DND-41 (cell line): Measurements from ENCODE around the gene LIG1.
A peak's percentile ranks its signal among the peaks of the same experiment; 100 is the strongest.

Experiments
- ATAC-seq: fragments of 200-7000 bp; cut with Tn5 transposase; 3 replicates; pipeline ENCODE4 v1.9.1; 2021; ENCODE audit warnings: low read depth; ENCODE audit not compliant: insufficient read depth
- DNase-seq: peaks from one replicate; pipeline ENCODE4 v3.0.0-alpha.2; 2020
- H2AFZ ChIP-seq: 2 replicates; pipeline ENCODE4 v1.6.0; 2012; ENCODE audit warnings: low read depth, low read length
- H3K27ac ChIP-seq: 2 replicates; pipeline ENCODE4 v1.5.1; 2012; ENCODE audit warnings: low read length, inconsistent platforms
- H3K27me3 ChIP-seq: fragments of 200-600 bp; sonication (generic); 2 replicates; pipeline ENCODE4 v1.6.0; 2012; ENCODE audit warnings: low read length, mild to moderate bottlenecking, inconsistent platforms; ENCODE audit not compliant: insufficient read depth, poor library complexity
- H3K36me3 ChIP-seq: 2 replicates; pipeline ENCODE4 v1.5.1; 2012; ENCODE audit warnings: low read length, inconsistent platforms; ENCODE audit not compliant: insufficient read depth
- H3K4me1 ChIP-seq: 2 replicates; pipeline ENCODE4 v1.5.1; 2012; ENCODE audit warnings: mild to moderate bottlenecking, low read length; ENCODE audit not compliant: insufficient read depth
- H3K4me2 ChIP-seq: 2 replicates; pipeline ENCODE4 v1.6.0; 2012; ENCODE audit warnings: mild to moderate bottlenecking, moderate library complexity, low read length, inconsistent platforms; ENCODE audit not compliant: insufficient read depth
- H3K4me3 ChIP-seq, 2 experiments: fragments of 200-600 bp in 1 of 2; shearing (Covaris generic) in 1 of 2; 2 replicates each; pipeline ENCODE4 v1.5.1; 2012 to 2016; ENCODE audit warnings: inconsistent platforms in 2 of 2, low read length in 2 of 2, mild to moderate bottlenecking in 2 of 2, low read depth in 1 of 2, moderate library complexity in 1 of 2
- H3K79me2 ChIP-seq: 2 replicates; pipeline ENCODE4 v1.6.0; 2012; ENCODE audit warnings: low read length, inconsistent platforms; ENCODE audit not compliant: insufficient read depth
- H3K9ac ChIP-seq: 2 replicates; pipeline ENCODE4 v1.6.0; 2012; ENCODE audit warnings: low read depth, mild to moderate bottlenecking, inconsistent platforms, low read length, moderate library complexity
- H3K9me3 ChIP-seq: 2 replicates; pipeline ENCODE4 v1.5.1; 2012; ENCODE audit warnings: low read length, moderate library complexity, mild to moderate bottlenecking, inconsistent platforms; ENCODE audit not compliant: insufficient read depth, severe bottlenecking
- H4K20me1 ChIP-seq: 2 replicates; pipeline ENCODE4 v1.6.0; 2012; ENCODE audit warnings: low read length; ENCODE audit not compliant: insufficient read depth
- CTCF ChIP-seq: IDR thresholded peaks from 2 replicates; pipeline ENCODE4 v1.5.1; 2012; ENCODE audit warnings: borderline replicate concordance, low read length, moderate library complexity, mild to moderate bottlenecking; ENCODE audit not compliant: poor library complexity, severe bottlenecking; ENCODE audit errors: extremely low read depth
- EZH2 ChIP-seq: IDR thresholded peaks from 3 replicates; pipeline ENCODE4 v1.6.1; 2012; ENCODE audit warnings: borderline replicate concordance, low read depth, mild to moderate bottlenecking, moderate library complexity, low read length, inconsistent platforms; ENCODE audit not compliant: severe bottlenecking

LIG1 gene

GRCh38 chr19:48190885-48191284 lies 20.7 kb upstream of the LIG1 start:
- Histone ChIP-seq H3K27me3 (no peaks in the 10 kb centered on the region), H3K9ac (no peak overlapping the region), H4K20me1 (no peaks in the 10 kb centered on the region), H3K9me3 (no peaks in the 10 kb centered on the region), H2AFZ (no peak overlapping the region), H3K4me1 (no peaks in the 10 kb centered on the region), H3K36me3 (peaks cover 37% of the 10 kb centered on the region), H3K4me3 (no peak overlapping the region), H3K27ac (no peak overlapping the region), H3K79me2 (no peaks in the 10 kb centered on the region), H3K4me2 (no peak overlapping the region)
- no peak for DNase-seq
- TF ChIP-seq EZH2: no peak
- no peak for TF ChIP-seq CTCF
- ATAC-seq: no peak

GRCh38 chr19:48190288-48190884 lies 20.2 kb upstream of the LIG1 start:
- H3K4me2 ChIP-seq: no peak overlapping the region
- no peak overlapping the region for H2AFZ ChIP-seq
- H3K27ac ChIP-seq: no peak overlapping the region
- TF ChIP-seq EZH2: no peak
- TF ChIP-seq CTCF: no peak
- no peaks in the 10 kb centered on the region for H3K4me1 ChIP-seq
- H3K79me2 ChIP-seq: no peaks in the 10 kb centered on the region
- H3K4me3 ChIP-seq: no peak overlapping the region
- H3K27me3 ChIP-seq: no peaks in the 10 kb centered on the region
- peaks cover 38% of the 10 kb centered on the region for H3K36me3 ChIP-seq
- no peaks in the 10 kb centered on the region for H3K9me3 ChIP-seq
- no peak overlapping the region for H3K9ac ChIP-seq
- H4K20me1 ChIP-seq: no peaks in the 10 kb centered on the region
- ATAC-seq (peak; percentile 20; the same call in 1 of the 3 replicates), DNase-seq (no peak)

- Histone ChIP-seq H3K4me1 (no peaks in the 10 kb centered on the region), H3K27me3 (no peaks in the 10 kb centered on the region), H3K4me3 (no peak overlapping the region), H2AFZ (no peak overlapping the region), H3K4me2 (no peak overlapping the region), H3K36me3 (peaks cover 49% of the 10 kb centered on the region), H3K9me3 (peaks cover 8% of the 10 kb centered on the region), H3K79me2 (no peaks in the 10 kb centered on the region), H3K27ac (no peak overlapping the region), H4K20me1 (no peaks in the 10 kb centered on the region), H3K9ac (no peak overlapping the region)
- no peak for DNase-seq
- no peak for TF ChIP-seq EZH2
- TF ChIP-seq CTCF: no peak
- no peak for ATAC-seq
Measured at GRCh38 chr19:48186541-48186991, 16.4 kb upstream of the LIG1 start.
